CD4-positive, alpha-beta T cell (primary cell): ENCODE data around the gene RIN3. TPM values are rescaled to one million over a fixed set of nuclear protein-coding genes. Genes with fewer than 3 reads are reported as not detected.
A peak's percentile ranks its signal among the peaks of the same experiment; 100 is the strongest.

Experiments used
- ATAC-seq: fragments of 200-7000 bp; cut with Tn5 transposase; one replicate; pipeline ENCODE4 v1.10.0; 2022; ENCODE audit warnings: mild to moderate bottlenecking; ENCODE audit not compliant: poor library complexity
- CTCF ChIA-PET: fragments of 350-600 bp; sonication (Branson Sonifier 250); formaldehyde crosslinking; loops from one replicate; lab custom pipeline; 2021; ENCODE audit warnings: antibody characterized with exemption, inconsistent platforms; lab: Charles Lee
- POLR2A ChIA-PET: fragments of 350-600 bp; sonication (Branson Sonifier 250); formaldehyde crosslinking; loops from one replicate; lab custom pipeline; 2021; ENCODE audit warnings: antibody characterized with exemption, inconsistent platforms; lab: Charles Lee
- DNase-seq, 14 experiments: peaks; one replicate each; pipeline ENCODE4 v3.0.0-alpha.2; 2013 to 2020; ENCODE audit warnings: mixed read lengths in 2 of 14
- H3K27ac ChIP-seq, 2 donors: one replicate each; pipeline versions ENCODE4 v1.5.1 to v1.7.0; 2013; ENCODE audit warnings: low read length in 2 of 2, low read depth in 1 of 2, mild to moderate bottlenecking in 1 of 2
- H3K27me3 ChIP-seq, 2 experiments: 1 replicate in 1 of 2; 2 replicates in 1 of 2; pipeline versions ENCODE4 v1.6.1 to v1.7.0; 2013; ENCODE audit warnings: low read length in 2 of 2, control low read depth in 1 of 2, mild to moderate bottlenecking in 1 of 2, moderate library complexity in 1 of 2; ENCODE audit not compliant: insufficient read depth in 2 of 2, control insufficient read depth in 1 of 2
- H3K36me3 ChIP-seq: one replicate; pipeline ENCODE4 v1.6.1; 2013; ENCODE audit warnings: low read length, control low read depth; ENCODE audit not compliant: insufficient read depth
- H3K4me1 ChIP-seq: one replicate; pipeline ENCODE4 v1.6.1; 2013; ENCODE audit warnings: low read length, control low read depth; ENCODE audit not compliant: insufficient read depth
- H3K4me3 ChIP-seq: one replicate; pipeline ENCODE4 v1.5.1; 2013; ENCODE audit warnings: mild to moderate bottlenecking, low read length, moderate library complexity
- H3K9me3 ChIP-seq, 2 experiments: 1 replicate in 1 of 2; 2 replicates in 1 of 2; pipeline versions ENCODE4 v1.6.1 to v1.7.0; 2013; ENCODE audit warnings: low read length in 2 of 2, mild to moderate bottlenecking in 2 of 2, control low read depth in 1 of 2, moderate library complexity in 1 of 2; ENCODE audit not compliant: control insufficient read depth in 1 of 2, insufficient read depth in 1 of 2
- H3K27ac Mint-ChIP-seq: one replicate; pipeline ENCODE4 v1.8.0; 2020; ENCODE audit warnings: mixed read lengths
- H3K27me3 Mint-ChIP-seq: one replicate; pipeline ENCODE4 v1.8.0; 2021; ENCODE audit warnings: mixed read lengths
- H3K36me3 Mint-ChIP-seq: one replicate; pipeline ENCODE4 v1.8.0; 2021; ENCODE audit warnings: low read depth, mixed read lengths
- H3K4me1 Mint-ChIP-seq: one replicate; pipeline ENCODE4 v1.8.0; 2021; ENCODE audit warnings: low read depth, mixed read lengths
- H3K4me3 Mint-ChIP-seq: one replicate; pipeline ENCODE4 v1.8.0; 2020; ENCODE audit warnings: mild to moderate bottlenecking, mixed read lengths
- H3K9me3 Mint-ChIP-seq: one replicate; pipeline ENCODE4 v1.8.0; 2020; ENCODE audit warnings: mixed read lengths
- intact Hi-C, 2 experiments: fragments of 100-400 bp; cut with DNase I in 1 of 2; cut with micrococcal nuclease in 1 of 2; formaldehyde crosslinking; loops; one replicate each; pipeline versions ENCODE4 v1.15.1 to v1.9.0; 2023 to 2025; cut with DNase I, micrococcal nuclease
- total RNA-seq, 174 experiments: library from RNA in 2 of 174; stranded (reverse) in 2 of 174; gene quantifications; one replicate each; pipeline ENCODE4 v1.2.3 and lab custom pipeline; 2021 to 2026
- TF ChIP-seq, protein P1 (sequence below): fragments of 200-600 bp; IDR thresholded peaks from one replicate; pipeline ENCODE4 v1.8.0; 2022; ENCODE audit warnings: antibody characterized with exemption, mild to moderate bottlenecking

Gene RIN3
- total RNA-seq, 2 experiments from 2014 or later, result 67.9 to 72.2 TPM

DNA sequence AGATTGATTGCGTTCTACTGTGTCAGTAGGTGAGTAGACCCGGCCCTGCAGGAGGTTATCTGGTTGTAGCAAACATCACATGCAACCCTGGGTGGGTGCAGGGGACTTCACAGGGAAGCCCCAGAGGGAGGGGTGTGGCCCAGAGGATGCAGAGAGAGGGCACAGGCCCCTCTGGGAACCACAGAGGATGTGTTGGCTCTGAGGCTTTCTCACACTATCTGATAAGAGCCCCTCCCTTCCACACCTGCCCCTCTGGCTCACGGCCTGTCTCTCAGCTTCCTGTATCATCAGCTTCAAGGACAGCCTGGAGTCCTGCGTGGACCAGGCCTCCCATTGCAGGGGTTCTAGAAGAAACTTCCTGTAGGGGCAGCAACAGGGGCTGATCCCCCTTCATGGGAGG lies 101.9 kb downstream of the RIN3 start:
- Mint-ChIP-seq H3K27me3 (no peaks in the 10 kb centered on the region), H3K4me3 (peak overlapping the region; percentile 74), H3K27ac (peak overlapping the region; percentile 87), H3K4me1 (peaks cover 61% of the 10 kb centered on the region), H3K36me3 (no peaks in the 10 kb centered on the region), H3K9me3 (no peaks in the 10 kb centered on the region)
- intact Hi-C loops, result loop anchor here (1.0 kb wide), 3 partner anchors 36 to 66 kb away; no protein-coding TSS in a partner anchor
- Histone ChIP-seq H3K27me3 (no peaks in the 10 kb centered on the region), H3K9me3 (no peaks in the 10 kb centered on the region), H3K4me1 (peaks cover 45% of the 10 kb centered on the region), H3K27ac (peak overlapping the region; percentile 58 to 74), H3K4me3 (peak overlapping the region; percentile 8), H3K36me3 (no peaks in the 10 kb centered on the region)
- DNase-seq, result peak; percentile 47 to 94 (median 72)
- TF ChIP-seq, protein P1, sequence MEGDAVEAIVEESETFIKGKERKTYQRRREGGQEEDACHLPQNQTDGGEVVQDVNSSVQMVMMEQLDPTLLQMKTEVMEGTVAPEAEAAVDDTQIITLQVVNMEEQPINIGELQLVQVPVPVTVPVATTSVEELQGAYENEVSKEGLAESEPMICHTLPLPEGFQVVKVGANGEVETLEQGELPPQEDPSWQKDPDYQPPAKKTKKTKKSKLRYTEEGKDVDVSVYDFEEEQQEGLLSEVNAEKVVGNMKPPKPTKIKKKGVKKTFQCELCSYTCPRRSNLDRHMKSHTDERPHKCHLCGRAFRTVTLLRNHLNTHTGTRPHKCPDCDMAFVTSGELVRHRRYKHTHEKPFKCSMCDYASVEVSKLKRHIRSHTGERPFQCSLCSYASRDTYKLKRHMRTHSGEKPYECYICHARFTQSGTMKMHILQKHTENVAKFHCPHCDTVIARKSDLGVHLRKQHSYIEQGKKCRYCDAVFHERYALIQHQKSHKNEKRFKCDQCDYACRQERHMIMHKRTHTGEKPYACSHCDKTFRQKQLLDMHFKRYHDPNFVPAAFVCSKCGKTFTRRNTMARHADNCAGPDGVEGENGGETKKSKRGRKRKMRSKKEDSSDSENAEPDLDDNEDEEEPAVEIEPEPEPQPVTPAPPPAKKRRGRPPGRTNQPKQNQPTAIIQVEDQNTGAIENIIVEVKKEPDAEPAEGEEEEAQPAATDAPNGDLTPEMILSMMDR, result no peak
- CTCF ChIA-PET, result no interaction called here
- POLR2A ChIA-PET, result interaction anchor here (0.8 to 6.4 kb wide), 12 partner anchors 13 to 74 kb away, joined by 3 to 154 read pairs (median 4); no protein-coding TSS in a partner anchor
- peak; percentile 95 for ATAC-seq

DNA sequence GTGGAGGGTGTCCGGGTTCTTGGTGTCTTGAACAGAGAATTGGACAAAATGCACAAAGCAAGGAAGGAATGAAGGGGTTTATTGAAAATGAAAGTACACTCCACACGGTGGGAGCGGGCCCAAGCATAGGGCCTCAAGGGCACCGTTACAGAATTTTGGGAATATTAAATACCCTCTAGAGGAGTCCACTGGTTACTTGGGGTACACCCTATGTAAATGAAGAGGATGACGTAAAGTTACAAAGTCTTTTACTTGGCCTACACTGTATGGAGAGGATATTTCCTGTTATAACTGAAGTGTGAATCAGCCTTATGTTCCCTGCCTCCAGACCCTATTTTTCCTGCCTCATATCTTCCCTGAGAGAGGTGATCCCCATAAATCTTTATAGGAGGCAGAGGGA lies 102.6 kb downstream of the RIN3 start:
- peaks cover 44% of the 10 kb centered on the region for H3K4me1 ChIP-seq

DNA sequence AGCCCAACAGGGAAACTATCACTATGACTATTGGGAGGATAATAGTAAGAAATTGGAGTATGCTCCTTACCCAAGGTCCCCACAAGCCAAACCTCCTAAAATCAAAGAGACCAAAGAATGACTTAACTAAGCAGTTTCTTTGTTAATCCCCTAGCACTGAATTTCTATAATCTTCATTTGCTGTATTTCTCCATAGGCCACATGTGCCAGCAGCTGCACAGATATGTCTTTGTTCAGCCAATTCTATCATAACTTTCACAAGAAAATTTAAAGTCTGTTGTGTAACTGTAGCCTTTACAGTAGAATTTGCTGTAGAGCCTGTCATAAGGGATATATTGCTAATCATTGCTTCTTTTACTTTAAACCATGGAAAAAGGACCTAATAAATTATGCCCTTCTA lies 104.0 kb downstream of the RIN3 start:
- peaks cover 10% of the 10 kb centered on the region for H3K9me3 Mint-ChIP-seq
- ATAC-seq, result no peak
- peaks cover 7 to 11% of the 10 kb centered on the region in 2 experiments for H3K9me3 ChIP-seq
- peak overlapping the region; percentile 65 for H3K27ac Mint-ChIP-seq
- H3K4me3 ChIP-seq, result no peak overlapping the region
- TF ChIP-seq, protein P1, result no peak
- DNase-seq, result no peak
- H3K27ac ChIP-seq, result no peak overlapping the region
- ChIA-PET CTCF (no interaction called here), POLR2A (interaction anchor here (6.4 kb wide), 1 partner anchor 35 kb away, joined by 154 read pairs; no protein-coding TSS in a partner anchor)
- no peaks in the 10 kb centered on the region for H3K36me3 ChIP-seq
- H3K36me3 Mint-ChIP-seq, result peaks cover 12% of the 10 kb centered on the region
- intact Hi-C loops, result no loop called here
- peaks cover 43% of the 10 kb centered on the region for H3K4me1 ChIP-seq
- H3K4me3 Mint-ChIP-seq, result no peak overlapping the region
- no peaks in the 10 kb centered on the region for H3K27me3 ChIP-seq
- H3K27me3 Mint-ChIP-seq, result no peaks in the 10 kb centered on the region
- H3K4me1 Mint-ChIP-seq, result peaks cover 47% of the 10 kb centered on the region

More for the DNA sequence above, 102.6 kb downstream of the RIN3 start:
- TF ChIP-seq, protein P1, result no peak
- no peak for ATAC-seq
- H3K4me1 Mint-ChIP-seq, result peaks cover 57% of the 10 kb centered on the region
- Histone ChIP-seq H3K27ac (peak overlapping the region; percentile 58 to 74), H3K36me3 (no peaks in the 10 kb centered on the region), H3K27me3 (no peaks in the 10 kb centered on the region), H3K9me3 (no peaks in the 10 kb centered on the region), H3K4me3 (no peak overlapping the region)
- intact Hi-C loops, result no loop called here
- ChIA-PET POLR2A (interaction anchor here (0.6 to 6.4 kb wide), 13 partner anchors 14 to 81 kb away, joined by 3 to 154 read pairs (median 4); no protein-coding TSS in a partner anchor), CTCF (no interaction called here)
- peaks cover 1% of the 10 kb centered on the region for H3K36me3 Mint-ChIP-seq
- H3K27me3 Mint-ChIP-seq, result no peaks in the 10 kb centered on the region
- peak overlapping the region; percentile 74 for H3K4me3 Mint-ChIP-seq
- peak in 1 of 14 experiments; percentile 41 for DNase-seq
- no peaks in the 10 kb centered on the region for H3K9me3 Mint-ChIP-seq
- peak overlapping the region; percentile 87 for H3K27ac Mint-ChIP-seq
